IPS DF 4.7 (cell line): ENCODE results near the gene DMRTB1.
"Not testable (repeated sequence)": the region's sequence is repeated elsewhere in the genome, so short reads cannot be mapped to it uniquely, and the experiment has no call there.

ENCODE experiments used
- DNase-seq: peaks from one replicate; pipeline ENCODE4 v3.0.0-alpha.2; 2013; ENCODE audit warnings: low spot score; ENCODE audit errors: extremely low read depth

Gene DMRTB1

DNA sequence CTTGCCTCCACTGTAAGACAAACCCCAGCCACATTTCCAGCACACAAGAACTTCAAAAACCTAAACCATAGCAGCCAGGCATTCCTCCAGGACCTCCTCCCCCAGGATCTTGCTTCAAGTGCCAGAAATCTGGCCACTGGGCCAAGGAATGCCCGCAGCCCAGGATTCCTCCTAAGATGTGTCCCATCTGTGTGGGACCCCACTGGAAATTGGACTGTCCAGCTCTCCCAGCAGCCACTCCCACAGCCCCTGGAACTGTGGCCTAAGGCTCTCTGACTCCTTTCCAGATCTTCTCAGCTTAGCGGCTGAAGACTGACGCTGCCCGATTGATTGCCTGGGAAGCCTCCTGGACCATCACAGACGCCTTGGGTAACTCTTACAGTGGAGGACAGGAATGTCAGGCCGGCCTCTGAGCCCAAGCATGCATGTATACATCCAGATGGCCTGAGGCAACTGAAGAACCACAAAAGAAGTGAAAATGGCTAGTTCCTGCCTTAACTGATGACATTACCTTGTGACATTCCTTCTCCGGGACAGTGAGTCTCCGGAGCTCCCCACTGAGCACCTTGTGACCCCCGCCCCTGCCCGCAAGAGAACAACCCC, 24.7 kb upstream of the DMRTB1 start:
- not testable (repeated sequence) for DNase-seq

DNA sequence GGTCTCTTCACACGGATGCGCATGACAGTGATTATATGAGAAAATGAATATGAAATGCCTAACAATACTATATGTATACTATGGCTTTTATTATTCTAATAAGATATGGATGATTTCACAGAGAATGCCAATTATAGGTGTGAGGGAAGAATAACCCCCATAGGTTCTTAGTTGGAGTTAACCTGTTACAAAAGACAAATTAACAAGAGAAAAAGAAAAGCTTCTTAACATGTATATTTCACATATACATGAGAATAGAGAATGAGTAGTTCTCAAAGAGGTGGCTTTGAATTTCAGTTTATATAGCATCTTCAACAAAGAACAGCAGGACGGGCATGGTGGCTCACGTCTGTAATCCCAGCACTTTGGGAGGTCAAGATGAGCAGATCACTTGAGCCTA, 24.0 kb upstream of the DMRTB1 start:
- DNase-seq: no peak

DNA sequence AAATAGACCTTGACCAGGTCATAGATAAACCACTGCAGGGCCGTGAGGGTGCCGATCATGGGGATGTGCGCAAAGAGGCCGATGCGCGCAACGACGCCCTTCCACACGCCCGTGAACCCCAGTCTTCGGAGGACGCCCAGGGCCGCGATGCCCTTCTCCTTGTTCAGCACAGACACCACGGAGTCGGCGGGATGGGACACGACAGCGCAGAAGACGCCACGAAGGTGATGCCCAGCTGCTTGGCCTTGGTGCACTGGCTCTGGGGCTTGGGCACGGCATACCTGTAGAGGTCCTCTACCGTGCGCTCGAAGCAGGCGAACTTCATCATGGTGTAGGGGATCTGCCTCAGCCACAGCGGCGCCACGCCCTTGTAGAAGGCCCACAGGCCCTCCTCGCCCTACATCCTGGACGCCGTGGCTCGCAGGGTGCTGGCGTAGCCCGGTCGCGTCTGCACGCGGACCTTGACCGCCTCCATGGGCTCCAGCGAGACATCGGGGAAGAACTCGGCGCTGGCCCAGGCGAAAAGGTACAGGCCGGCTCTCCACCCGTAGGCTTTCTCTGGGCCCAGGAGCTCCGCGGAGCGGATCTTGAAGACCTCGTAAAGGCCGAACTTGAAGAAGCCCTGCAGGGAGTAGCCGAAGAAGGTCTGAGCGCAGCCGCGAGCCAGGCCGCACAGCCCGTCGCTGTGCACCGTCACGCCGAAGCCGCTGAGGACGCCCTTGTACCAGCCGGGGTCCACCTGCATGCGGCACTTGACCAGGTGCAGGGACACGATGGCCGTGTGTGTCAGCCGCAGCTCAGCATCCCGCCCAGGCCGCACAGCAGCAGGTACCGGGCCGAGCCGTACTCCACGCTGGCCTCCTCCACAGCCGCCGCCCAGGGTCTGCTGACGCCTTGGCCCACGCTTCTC, 20.5 kb upstream of the DMRTB1 start:
- no peak for DNase-seq

DNA sequence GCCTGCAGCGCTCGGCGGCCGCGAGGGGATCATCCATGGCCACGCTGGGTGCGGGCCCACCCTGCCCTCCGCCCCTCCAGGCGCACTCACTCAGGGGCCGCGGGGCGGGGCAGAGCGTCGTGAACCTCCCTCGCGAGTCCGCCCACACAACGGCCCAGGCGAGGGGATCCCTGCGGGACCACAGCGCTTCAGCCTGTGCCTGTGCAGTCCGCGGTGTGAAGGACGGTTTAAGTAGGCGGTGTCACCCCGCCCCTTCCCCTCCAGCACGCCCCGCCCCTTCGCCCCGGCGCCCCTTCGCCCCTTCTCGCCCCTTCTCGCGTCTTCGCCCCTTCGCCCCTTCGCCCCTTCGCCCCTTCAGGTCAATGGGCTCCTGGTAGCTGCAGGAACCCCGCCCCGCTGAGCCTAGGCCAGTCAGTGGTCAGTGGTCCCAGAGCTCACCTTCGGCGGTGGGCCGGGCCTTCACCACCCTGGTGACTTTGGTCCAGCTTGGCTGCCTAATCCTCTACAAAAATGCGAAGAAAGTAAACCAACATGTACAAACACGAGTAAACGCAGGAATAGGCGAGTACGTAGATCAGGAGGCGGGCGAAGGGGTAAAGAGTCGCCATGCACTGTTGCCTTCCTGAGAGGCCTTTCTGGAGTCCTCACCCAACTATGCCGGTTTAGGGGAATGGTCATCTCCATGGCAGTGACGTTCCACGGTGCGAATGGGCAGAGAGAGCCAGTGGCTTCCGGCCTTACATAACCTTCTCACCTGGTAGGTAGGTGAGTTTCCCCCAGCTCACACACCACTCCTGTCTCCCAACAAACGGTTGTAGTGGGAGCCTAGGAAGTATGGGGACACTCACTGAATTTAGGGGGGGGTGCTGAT, 19.6 kb upstream of the DMRTB1 start:
- no peak for DNase-seq

DNA sequence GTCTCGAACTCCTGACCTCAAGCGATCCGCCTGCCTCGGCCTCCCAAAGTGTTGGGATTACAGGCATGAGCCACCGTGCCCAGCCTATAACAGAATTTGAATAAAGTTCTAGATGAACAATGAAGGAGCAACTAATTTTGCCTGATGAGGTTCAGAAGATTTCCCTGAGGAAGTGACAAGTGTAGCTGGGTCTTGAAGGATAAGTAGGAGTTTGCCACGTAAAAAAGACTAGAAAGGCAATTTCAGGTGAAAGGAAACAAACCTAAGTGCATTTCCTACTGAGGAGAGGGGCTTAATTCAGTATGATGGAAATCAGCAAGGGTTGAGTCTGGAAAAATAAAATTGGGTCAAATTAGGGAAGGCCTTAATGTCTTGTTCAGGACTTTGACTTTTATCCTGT, 18.6 kb upstream of the DMRTB1 start:
- no peak for DNase-seq

DNA sequence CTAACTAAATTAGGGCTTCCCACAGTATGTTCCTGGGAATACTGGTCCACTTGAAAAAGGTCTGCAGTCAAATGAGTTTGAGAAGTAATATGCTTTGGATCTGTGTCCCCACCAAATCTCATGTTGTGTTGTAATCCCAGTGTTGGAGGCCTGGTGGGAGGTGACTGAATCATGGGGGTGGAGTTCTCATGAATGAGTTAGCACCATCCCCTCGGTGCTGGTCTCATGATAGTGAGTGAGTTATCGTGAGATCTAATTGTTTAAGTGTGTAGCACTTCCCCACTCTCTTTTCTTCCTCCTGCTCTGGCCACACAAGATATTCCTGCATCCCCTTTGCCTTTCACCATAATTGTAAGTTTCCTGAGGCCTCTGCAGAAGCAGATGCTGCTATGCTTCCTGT, 16.9 kb upstream of the DMRTB1 start:
- DNase-seq: no peak

DNA sequence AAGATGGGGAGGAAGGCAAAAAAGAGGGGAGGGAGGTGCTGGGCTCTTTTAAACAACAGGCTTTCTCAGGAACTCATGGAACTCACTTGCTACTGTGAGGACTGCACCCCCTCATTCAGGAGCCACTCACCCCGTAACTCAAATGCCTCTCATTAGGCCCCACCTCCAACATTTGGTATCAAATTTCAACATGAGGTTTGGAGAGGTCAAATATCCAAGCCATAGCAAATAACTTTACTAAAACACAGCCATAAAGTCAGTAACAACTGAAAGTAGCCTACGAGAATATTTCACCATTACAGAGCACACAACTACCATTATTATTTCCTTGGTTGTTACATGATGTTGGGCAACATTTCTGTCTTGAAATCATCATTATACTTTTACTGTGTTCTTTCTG, 13.1 kb upstream of the DMRTB1 start:
- DNase-seq: no peak

DNA sequence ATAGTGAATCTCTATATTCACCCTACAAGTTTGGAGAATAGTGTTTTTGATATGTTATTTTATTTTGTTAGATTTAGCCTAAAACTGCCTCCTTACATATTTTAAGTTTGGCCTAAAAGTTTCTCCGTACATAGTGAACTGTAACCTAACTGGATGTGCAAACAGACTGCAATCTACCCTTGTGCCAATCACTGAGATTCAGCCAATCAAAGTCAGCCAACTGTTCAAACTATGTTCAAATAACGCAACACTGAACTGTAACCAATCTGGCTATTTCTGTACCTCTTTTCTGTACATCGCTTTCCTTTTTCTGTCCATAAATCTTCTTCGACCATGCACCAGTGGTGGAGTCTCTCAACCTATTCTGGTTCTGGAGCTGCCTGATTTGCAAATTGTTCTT, 11.8 kb upstream of the DMRTB1 start:
- no peak for DNase-seq

DNA sequence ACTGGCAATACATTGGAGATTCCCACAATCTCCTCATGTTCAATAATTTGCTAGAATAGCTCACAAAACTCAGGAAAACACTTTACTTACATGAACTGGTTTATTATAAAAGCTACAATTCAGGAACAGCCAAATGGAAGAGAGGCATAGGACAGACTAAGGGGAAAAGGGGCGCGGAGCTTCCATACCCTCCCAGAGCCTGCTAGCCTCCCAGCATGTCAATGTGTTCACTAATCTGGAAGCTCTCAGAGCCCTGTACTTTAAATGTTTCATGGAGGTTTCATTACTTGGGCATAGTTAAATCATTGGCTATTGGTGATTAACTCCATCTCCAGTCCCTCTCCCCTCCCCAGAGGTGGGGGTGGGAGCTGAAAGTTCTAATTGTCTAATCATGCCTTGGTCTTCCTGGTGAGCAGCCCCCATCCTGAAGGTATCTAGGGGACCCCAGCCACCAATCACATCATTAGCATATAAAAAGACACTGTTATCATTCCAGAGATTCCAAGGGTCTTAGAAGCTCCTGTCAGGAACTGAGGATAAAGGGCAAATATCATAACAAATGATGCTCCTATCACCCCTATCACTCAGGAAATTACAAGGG, 10.9 kb upstream of the DMRTB1 start:
- no peak for DNase-seq

DNA sequence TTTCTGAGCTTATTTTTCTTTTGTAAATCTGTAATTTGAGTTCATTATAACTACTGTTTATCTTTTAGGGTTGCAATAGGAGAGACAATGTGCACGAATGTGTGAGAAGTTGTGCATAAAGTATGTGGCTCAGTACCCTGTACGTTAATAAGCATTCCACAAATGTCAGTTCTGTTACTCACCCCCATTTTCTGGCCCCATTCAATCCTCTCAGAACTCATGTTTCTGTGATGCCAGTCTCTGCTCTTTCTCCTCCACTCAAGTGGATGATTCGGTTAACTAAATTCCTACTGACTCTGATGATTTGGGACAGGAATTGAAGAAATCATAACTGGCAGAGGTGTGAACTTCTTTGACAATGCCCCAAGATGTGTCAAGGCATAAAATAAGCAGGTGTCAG, 10.2 kb upstream of the DMRTB1 start:
- DNase-seq: no peak

DNA sequence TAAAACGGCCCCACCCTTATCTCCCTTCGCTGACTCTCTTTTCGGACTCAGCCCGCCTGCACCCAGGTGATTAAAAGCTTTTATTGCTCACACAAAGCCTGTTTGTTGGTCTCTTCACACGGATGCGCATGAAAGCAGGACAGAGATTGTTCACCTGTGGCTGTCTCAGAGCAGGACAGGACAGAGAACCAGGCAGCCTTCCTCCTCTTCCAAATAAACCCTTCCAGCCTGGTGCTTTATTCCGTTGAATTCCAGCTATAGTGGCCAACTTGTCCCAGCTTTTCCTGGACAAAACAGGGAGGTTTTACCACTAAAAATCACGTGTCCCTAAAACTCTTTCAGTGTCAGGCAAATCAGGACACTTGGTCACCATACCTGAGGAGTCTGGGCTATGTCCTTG, 9.5 kb upstream of the DMRTB1 start:
- DNase-seq: no peak

DNA sequence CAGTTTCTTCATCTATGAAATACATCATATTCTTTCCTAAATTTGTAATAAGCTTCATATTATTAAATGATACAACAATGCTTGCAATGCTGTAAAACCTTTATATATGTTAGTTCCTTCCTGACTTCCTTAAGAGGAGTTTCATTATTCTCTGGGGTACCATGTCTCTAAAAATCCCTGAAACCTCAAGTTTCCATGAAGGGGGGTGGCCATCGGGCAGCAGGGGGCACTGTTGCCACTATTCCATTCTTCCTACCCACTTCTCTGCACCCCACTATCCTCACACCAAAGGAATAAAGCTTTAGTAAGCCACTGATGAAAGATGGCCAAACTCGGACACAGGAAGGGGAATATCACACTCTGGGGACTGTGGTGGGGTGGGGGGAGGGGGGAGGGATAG, 9.0 kb upstream of the DMRTB1 start:
- no peak for DNase-seq

DNA sequence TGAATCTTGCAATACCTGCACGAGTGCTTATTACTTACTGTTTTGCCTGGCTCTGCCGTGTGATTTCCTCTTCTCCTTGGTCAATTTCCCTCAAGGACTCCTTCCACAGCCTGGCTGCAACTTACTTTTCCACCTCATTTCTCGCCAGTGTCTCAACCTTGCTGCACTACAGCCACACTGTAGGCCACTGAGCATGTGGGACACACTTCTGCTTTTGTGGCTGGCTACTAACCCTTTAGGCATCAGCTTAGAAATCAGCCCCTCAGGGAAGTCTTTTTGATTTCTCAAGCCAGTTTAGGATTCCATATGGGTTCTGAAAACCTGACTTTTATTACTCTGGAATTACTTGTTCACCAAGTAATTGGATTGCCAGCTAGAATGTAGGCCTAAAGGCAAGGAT, 5.2 kb upstream of the DMRTB1 start:
- DNase-seq: no peak

DNA sequence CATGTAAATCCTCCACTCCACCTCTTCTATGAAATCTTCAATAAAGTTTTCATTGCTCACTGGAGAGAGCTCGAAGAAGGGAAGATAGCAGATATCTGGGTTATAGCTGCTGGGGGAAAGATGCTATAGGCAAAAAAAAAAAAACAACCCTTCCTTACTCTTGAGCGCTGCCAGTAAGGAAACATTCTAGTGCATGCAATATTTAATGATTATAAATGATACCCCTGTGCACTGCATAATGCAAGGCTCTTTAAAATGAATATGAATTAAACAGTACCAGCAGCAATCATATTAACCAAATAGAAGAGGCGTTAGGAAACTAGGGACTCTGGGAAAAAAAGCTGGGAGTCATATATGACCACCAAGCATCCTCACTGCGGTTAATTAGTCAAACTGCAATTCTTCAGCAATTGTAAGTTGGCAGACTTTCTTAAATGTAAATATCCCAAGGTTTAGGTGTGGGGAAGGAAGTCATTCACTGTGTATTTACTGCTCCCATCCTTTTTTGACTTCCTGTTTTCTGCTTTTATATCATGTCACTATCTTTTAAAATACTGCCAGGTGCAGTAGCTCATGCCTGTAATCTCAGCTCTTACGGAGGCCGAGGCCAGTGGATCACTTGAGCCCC, 3.7 kb upstream of the DMRTB1 start:
- no peak for DNase-seq

DNA sequence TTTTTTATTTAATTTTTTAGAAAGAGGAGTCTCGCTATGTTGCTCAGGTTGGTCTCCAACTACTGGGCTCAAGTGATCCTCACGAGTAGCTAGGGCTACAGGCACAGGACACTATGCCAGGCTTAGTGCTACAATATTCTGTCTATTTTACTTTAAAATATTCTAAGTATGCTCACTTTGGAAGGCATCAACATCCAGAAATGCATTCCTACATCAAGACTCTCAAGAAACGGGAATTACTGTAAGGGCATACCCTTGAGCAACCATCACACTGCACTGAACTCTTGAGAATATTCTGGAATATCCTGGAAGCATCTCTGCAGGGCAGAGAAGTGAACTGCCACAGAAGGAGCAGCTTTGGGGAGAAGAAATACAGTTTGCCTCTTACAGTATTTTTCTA, 565 bp upstream of the DMRTB1 start:
- DNase-seq: no peak

DNA sequence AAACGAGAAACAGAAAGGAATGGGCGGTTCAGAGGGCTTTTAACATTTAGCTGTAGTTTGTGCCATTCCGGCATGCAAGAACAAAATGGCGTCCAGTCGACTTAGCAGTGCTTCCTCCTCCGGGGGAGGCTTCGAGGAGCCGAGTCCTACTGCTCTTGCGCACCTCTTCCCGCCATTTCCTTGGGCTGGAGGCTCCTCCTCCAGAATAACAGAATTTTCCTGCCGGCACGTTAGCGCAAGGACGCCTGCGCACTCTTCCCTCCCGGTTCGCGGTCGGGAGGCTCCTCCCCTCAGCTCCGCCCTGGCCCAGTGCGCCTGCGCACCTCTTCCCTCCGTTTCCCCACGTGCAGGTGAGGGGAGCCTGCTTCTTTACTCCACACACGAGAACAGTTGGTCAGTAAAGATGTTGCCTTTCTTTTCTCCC, 1.0 kb downstream of the DMRTB1 start:
- DNase-seq: no peak

DNA sequence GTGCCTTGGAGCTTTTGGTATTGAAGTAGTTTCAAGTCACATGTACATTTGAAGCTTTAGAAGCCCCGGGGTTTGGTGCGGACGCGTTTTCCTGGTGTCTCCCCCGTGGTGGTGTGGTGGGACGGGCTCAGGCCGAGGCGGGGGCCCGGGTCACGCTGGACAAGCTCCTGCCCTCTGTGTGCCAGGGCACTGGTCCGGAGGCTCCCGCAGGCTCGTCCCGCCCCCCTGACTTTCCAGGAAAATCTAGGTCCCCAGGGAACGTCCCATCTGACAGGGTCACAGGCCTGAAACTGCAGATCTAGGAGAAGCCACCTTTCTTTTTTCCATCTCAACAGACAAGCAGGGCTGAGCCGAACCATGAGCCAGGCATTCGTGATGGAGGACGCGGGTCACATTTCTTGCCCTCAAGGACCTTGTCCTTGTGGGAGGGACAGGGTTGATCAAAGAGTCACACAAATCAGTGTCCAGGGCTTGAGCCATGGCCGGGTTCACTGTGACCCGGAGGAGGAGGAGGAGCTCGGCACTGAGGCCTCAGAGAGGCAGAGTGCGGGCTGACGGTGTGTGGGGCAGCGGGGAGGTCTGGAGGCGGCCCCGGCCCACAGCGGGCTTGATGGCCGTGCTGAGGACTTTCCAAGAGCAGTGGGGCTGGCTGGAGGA, 1.6 kb downstream of the DMRTB1 start:
- no peak for DNase-seq

DNA sequence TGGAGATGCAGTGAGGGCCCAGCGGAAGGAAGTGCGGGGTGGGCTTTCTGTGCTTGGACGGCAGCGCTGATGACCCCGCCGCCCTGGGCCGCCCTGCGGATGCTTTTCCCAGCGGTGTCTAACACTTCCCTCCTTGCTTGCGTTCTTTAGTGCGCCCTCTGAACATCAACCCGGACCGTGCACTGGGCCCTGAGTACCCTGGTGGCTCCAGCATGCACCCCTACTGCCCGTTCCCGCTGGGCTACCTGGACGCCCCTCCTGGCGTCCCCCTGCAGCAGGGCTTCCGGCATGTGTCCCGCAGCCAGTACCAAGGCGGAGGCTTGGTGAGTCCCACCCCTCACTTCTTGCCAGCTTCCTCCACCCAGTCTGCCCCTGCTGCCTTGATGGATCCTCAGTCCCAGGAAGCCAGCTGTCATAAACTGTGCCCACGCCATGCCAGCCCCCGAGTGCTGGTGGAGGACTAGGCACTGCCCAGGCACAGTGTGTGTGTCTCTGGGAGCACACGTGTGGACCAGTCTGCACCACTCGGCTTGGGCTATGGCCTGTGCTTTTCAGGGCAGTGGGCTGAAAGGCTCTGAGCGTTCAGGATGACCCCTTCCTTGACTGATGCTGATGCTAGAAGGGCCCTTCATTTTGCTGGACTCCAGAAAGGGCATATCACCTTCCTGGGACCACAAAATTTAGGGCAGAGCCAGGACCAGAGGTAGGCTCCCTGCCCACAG, 2.3 kb downstream of the DMRTB1 start:
- DNase-seq: no peak

DNA sequence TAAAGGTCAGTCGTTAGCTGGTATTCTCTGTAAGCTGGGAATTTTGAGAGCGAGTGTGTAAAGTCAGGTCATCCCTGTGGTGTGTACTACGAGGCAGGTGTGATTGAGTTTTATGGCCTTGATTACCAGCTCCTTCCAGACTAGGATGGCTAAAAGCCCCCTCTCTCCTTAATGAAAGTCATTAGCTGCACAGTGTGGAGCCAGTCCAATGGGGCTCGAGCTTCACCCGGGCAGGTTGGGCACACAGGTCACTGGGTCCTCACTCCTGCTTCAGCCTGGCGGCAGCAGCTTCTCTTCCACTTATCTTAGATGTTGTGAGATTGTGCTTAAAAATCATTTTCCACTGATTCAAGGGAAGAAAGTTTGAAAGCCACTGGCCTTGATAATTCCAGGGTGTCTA, 3.0 kb downstream of the DMRTB1 start:
- no peak for DNase-seq
